Stimulated activated CD8-positive, alpha-beta memory T cell treated with anti-CD3 and anti-CD28 coated beads, Interleukin-12 subunit alpha, Interleukin-12 subunit beta, amount 100 ng/mL, for 1 hour (primary cell): ENCODE measurements around the gene SLC7A1.

Source experiments
- DNase-seq: peaks from one replicate; pipeline ENCODE4 v3.0.0-alpha.2; 2020; ENCODE audit warnings: low read depth

SLC7A1 gene

DNA sequence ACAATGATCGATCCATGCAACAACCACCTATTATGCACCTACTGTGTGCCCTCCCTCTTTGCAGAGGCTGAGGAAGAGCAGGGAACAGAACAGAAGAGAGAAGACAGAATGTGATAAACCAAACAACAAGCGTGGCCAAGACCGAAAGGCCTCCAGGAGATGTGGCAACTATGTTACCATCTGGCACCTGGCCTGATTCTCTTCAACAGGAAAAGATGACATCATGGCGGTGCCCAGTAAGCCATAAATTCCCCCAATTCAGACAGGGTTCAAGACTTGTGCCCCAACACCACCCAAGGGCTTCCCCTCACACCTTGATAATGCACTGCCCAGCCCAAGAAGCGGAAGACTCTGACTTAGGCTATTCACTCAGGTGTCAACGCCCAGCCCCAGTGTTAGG, 44.3 kb downstream of the SLC7A1 start:
- no peak for DNase-seq

DNA sequence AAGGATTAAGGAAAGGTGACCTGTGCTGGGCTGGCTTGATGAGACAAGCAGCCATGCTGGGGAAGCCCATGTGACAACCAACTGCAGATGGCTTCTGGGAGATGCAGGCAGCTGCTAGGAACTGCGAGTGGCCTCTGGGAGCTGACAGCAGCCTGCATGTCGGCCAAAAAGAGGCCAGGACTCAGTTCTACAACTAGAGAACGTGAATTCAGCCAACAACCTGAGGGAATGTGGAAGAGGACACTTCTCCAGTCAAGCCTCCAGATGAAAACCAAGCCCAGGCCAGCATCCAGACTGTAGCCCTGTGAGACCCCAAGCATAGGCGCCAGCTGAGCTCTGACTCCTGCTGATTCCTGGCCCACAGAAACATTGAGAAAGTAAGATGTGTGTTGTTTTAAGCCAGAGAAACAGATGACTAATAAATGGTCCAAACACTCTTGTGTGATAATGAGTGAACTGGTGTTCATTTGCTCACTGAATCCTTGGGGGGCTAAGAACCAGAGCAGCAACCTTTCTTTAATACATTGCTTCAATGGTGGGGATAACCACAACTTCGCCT, 45.0 kb downstream of the SLC7A1 start:
- DNase-seq, result no peak

DNA sequence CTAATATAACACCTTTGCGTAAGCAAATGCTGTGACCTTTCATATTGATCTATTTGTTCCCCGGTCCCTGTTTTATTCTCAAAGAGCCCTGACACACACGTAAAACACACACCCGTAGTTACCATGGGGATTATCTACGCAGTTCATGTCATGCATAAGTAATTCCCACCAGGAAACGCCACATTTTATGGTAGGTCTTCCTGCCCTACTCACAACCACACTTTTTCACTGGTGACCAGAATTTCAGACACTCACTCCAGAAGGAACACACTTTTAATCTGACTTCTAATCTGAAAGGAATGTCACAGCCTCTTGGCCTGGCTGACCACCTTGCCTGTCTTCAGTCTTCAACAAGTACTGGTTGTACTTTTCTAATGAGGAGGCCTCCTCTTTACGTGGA, 46.8 kb downstream of the SLC7A1 start:
- DNase-seq, result no peak

DNA sequence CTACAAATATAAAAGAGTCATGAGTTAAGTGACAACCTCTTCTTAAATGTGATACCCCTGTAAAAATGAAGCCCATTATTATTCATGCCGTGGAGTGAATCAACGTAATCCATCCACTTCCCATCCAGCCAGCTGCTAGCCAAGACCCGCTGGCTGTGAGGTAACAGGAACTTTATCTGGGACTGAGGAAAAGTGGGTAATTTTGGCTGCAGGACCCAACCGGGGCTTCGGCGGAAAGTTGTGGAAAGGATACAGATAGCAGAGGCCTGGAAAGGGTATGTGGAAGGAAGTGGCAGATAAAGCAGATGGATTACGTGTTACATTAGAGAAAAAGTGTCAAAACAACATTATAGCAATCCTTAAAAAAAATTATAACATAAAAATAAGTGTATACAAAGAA, 48.3 kb downstream of the SLC7A1 start:
- DNase-seq, result no peak

DNA sequence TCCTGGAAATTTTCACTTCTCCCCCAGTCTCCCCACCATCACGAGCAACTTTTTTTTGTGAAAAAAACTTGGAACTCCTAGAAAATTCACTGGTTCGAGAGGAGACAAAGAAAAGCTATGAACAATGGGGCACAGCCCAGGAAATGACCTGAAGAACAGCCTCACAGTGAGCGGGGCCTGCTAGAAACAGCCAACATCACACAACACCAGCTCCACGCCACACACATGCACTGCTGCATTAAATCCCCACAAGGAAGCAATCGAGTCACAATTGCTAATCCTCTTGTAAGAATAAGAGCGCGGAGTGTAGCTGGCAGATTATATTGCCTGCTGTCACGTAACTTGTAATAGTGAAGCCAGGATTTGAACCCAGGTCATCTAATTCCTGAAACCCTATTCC, 48.8 kb downstream of the SLC7A1 start:
- no peak for DNase-seq

DNA sequence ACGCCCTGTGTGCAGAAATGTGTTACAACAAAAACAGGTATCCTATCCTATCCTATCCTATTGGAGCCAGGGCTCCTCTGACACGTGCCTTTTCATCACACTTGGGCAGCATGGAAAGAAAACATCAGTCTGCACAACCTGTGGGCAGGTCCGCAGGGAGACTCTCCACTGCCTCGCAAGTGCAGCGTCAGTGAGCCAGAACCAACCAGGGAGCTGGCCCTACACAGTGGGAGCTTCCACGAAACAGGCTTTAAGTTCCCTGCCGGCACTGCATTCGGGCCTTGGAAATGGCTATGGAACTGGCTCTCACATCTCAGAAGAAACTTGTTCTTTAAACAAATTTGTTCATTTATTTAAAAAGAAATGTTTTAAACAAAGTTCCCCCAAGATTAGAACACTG, 49.5 kb downstream of the SLC7A1 start:
- DNase-seq, result no peak

DNA sequence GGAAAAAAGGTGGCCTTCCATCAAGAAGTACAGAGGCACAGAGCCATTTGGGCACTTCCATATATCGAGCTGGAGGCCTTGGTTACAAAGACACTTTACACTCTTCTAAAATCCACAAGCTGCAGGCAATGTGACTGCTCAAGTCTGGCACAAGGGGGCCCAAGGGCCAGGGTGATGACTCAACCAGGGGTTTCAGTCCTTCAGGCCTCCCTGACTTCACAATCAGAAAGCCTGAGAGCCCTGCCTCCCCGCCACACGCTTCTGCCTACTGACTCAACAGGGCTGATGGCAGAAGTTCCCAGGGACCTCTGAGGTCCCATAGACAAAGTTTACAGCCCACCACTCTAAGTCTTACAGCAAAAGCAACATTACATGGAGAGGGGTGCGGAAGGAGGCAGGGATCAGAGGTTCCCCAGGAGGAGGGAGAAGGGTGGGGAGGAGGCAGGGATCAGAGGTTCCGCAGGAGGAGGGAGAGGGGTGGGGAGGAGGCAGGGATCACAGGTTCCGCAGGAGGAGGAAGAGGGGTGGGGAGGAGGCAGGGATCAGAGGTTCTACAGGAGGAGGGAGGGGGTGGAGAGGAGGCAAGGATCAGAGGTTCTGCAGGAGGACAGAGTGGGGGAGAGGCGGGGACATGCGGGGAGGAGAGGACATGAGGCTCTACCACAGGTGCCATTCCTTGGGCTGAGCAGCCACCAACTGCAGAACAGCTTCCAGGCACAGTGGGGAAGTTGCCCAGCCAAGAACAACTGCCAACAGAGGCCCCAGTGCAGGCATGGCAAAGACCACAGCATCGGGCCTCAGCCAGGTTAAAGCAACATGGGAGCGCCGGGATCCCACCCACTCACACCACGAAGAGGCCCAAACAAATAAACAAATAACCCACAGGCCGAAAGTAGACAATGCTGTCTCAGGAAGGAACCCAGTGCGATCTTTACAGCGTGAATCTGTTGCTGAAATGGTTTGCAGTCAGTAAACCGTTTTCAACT, 52.0 kb downstream of the SLC7A1 start:
- no peak for DNase-seq

DNA sequence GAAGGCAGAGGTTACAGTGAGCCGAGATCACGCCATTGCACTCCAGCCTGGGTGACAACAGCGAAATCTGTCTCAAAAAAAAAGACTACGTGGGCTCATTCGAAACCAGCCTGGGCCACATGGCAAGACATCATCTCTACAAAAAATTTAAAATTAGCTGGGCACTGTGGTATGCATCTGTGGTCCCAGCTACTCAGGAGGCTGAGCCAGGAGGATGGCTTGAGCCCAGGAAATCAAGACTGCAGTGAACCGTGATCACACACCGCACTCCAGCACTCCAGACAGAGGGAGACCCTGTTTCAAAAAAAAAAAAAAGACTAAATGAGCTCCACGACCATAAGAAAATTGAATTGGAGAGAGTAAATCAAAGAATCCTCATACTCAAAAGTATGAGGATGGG, 53.1 kb downstream of the SLC7A1 start:
- DNase-seq, result no peak

DNA sequence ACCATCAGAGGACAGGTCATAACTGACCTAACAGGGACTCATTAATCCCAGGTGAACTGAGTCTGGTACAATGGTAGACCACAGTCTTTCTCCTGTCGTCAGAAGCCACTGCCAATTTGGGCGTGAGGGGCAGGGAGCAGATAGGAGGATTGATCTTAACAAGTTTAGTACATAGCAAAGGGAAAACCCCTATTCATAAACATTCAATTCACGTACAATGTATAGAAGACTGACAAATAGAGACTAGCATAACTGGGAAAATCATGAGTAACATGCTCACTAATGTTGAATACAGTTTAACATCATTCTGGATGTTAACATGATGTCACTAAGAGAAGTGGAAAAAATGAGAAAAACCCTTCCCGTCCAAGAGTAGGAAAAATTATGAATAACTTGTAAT, 54.1 kb downstream of the SLC7A1 start:
- DNase-seq, result no peak

DNA sequence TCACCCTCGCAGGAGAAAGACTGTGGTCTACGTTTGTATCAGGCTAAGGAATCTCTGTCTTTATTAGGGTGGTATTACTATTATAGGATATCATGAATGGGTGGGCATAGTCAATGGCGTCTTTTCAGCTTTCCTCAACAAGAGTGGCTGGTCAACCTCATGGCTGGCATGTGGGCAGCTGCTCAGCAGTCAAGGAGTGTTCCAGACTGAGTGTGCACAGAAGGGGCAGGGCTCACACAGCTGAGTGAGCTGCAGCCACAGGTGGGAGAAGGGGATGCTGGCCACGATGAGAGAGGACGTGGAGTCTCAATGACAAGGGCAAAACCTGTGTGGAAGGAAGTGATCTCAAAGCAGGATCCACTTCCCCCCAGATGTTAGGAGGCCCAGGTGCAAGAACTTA, 54.7 kb downstream of the SLC7A1 start:
- DNase-seq, result no peak

DNA sequence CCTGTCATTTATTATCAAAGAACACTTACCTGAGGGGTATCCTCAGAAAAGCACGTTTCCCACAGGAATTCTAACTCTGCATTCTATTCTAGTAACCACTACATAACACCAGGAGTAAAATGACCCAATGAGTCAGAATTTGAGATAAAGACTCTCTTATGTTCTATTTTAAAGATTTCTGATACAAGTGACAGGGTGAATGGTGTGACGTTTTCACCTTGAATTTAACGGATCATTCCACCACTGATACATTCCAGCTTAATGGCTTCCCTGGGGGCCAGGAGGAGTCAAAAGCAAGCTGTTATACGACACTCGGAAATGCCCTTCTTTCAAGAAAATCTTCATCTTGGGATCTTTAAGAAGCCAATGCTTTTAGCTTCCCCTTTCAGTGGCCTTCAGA, 55.2 kb downstream of the SLC7A1 start:
- no peak for DNase-seq

DNA sequence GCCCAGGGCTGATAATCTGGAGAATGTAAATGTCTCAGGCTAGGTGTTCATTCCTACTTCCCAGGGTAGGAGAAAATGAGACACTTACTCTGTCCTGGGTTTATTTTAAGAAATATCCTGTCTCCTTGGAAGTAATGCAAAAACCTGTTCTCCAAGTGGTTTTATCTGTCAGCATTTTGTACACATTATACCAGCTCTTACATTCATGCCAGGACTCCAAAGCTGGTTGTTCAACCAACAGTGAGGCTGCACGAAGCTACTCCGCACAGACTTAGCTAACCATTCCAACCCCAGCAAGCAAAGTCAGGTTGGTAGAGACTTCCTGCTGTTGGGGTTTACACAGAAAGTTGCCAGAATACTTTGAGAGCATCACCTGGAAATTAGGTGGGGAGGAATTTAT, 55.6 kb downstream of the SLC7A1 start:
- DNase-seq, result no peak

DNA sequence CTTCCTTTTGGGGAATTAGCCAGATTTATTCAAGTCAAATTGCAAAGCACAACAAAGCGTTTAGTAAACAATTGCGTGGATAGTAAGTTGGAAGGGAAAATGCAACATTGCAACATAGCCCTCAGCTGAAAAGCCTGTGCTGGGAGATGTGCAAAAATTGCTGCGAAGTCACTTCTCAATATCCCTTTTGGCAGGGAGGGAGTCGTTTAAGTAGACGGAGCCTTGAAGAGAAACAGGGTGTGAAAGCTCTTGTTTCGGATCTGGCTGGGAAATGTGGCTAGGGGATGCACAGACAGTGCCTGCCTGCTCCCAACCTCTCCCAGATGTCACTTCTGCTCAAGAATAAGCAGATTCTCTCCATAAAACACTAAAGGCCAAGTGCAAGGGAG, 56.8 kb downstream of the SLC7A1 start:
- no peak for DNase-seq

DNA sequence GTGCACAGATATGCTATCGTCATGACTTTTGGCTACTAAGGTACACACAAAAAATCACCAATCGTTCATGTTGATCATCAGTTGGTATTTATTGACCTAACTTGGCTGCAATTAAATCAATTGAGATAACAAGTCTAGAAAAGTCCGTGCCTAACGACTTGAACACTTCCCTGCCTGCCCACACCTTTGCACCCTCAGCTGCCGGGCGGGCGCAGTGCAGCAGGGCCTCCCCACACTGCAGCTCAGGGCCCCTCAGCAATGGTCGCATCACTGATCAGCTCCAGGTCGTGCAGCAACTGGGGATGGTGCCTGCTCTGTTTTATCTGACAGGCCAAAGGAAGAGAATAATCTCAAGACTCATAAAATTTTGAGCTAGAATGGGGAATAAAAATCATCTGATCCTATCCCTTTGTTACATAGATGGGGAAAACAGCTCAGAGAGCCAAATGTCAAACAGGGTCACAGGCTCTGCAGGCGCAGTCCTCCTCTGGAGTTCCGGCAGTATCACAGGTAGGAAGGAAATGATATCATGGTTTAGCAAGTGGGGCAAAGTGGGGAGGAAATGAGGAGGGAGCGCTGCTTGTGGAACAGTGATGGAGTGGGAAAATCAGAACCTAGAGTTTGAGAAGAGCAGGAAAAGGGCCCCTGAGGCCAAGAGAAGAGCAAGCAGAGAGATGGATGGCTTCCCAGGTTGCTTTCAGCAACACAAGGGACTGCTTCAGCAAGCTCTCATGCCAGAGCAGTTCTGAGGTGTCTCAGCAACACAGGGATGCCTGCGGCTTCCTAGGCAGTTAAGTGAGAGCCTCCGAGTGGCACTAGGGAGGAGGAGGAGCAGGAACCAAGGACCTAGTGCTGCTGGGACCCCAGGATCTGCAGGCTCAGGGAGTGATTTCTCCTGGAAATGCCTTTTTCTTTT, 57.5 kb downstream of the SLC7A1 start:
- DNase-seq, result no peak

DNA sequence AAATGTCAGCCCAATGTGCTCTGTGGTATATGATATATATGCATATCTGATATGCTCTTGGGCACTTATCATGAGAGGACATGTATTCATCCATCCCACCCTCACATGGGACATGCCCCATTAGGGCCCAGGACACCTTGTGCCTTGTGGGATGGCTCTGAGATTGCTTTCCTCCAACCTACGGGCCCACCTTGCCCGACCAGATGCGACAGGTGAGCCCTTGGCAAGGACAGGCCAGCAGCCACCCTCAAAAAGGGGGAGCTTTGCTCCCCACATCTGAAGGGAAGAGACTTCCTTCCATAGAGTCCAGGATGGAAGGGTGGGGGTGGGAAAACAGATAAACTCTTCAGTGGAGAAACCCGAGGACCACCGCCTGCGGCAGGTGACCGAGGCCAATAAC, 58.6 kb downstream of the SLC7A1 start:
- no peak for DNase-seq

DNA sequence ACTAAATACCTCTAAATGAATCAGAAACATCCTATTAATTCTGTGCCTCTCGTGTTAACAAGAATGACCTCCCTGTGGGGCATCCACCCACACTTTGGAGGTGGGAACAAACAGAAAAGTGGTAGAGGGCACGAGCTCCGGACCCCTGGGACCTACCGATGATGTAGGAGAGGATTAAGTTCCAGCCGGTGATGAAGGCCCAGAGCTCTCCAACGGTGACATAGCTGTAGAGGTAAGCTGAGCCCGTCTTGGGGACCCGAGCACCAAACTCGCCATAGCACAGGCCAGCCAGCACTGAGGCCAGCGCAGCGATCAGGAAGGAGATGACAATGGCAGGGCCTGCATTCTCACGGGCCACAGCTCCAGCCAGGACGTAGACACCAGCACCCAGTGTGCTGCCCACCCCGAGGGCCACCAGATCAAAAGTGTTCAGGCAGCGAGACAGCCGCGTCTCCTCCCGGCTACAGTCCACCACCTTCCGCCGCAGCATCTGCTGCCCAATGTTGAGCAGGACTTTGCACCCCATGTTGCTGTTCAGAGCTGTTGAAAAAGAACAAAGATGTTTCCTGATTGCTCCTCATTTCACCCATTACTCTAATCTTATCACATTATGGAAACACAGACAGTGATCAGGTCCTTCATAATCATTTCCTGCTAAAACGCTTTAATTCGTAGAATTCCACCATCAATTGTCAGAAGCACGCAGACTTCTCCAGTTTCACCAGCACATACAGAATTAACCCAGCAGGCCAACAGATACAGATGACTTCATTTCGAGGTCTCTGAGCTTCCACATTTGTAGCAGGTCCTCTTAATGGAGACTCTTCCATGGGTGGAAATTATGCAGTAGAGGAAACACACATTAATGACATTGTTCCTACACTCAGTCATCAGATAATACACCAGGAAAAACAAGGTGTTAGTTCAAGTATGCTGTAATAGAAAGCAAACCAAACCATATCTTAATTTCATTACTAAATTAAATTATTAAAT, 59.5 kb downstream of the SLC7A1 start:
- DNase-seq, result no peak

DNA sequence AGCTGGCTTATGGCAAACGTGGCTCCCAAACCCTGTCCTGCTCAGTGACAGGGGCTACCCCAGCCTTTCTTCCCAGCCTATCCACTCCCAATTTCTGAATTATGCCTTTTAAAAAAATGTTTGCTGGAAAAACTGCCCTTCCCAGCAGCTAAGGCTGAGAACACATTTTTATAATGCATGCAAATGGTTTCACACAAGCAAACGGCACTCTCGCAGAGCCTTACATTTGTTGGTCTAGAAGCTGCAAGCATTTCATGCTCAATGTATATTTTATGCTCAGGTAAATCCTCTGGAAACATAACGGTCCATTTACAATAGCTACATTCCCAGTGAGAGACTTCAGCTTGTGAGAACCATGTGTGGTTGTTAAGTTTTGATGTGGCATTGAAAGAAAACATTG, 61.4 kb downstream of the SLC7A1 start:
- DNase-seq, result no peak

DNA sequence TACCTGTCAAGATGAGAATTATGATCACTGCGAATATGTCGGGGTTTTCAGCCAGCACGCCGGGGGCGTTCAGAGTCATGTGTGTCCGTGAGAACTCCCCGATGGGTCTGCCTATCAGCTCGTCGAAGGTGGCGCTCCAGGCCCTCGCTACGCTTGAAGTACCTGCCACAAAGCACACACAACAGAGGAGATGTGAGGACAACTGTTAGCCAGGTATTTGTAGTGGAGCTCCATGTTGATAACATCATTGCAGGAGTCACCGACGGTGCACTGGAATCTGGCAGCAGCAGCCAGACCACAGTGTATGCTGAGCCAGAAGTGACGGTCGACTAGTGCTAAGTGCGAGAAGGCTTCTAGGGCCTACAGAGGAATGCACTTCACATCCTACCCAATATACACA, 62.7 kb downstream of the SLC7A1 start:
- no peak for DNase-seq

DNA sequence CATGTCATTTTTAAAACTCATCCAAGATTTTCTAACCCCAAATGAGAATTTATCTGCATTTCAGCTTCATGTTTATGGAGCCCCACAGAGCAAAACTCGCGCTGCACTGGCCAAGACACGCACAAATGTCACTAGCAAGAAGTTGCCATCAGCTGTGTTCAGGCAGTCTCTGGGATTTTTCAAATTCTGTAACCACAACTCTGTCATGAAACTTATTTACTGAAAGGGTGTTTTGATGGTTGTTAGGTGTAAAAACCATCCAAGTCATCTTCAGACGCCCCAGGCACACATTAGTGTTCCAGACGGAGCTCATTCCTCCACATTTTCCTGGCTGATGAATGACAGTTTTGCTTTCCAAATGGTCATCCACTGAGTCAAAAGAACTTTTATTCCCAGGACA, 63.4 kb downstream of the SLC7A1 start:
- DNase-seq, result no peak

DNA sequence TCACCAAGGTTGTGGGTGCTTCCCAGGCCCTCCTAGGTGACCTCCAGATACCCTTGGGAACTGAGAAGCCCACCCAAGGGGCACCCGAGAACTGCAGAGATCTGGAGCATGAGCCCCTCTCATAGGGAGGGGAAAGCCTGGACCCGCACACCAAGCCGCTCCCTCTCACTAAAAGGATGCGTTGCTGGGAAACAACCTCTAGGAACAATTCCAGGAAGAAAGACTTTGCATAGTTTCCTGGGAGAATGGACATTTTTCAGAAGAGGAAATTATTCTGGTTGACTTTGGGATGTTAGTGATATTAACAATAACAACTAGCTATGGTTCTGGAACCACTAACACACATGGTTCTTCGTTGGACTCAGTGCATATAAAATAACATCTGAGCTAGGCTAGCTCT, 64.6 kb downstream of the SLC7A1 start:
- no peak for DNase-seq

DNA sequence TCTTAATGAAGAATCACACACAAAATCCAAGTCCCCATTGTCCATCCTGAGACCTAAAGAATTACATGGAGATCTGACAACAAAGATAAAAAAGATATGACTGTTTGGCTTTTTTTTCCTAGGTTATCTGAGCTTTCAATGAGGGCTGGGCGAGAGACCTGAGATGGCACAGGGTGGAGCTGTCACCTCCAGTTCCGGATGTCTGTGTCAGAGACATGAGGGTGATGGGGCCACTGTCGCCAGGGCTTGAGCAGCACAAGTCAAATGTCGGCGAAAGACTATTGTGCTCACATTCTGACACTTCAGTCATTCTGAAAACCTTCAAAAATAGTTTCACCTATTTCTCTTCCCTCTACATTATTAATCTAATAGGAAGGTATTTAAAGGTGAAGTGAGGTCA, 65.7 kb downstream of the SLC7A1 start:
- no peak for DNase-seq

DNA sequence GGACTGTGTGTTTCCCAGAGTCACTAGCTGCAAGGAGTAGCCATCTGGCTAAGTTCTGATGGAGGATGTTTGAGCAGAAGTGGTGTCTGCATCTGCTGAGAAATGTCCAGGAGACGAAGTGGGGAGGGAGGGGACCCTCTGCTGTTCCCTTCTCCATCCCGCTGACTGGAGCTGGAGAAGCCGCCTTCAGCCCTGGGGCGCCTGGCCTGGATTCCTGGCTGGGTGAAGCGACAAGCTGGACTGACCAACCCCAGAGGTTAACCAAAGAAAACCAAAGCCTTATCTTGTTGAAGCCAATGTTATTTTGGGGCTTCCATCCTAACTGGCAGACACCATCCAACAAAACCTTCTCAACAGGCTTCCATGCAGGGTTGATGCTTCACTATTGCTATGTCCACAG, 67.6 kb downstream of the SLC7A1 start:
- DNase-seq, result no peak
